CD4-positive, alpha-beta T cell treated with Interleukin-6 at 100 ng/mL for 8 hours (primary cell): Measurements from ENCODE around the gene TRPM4.
"Not testable (repeated sequence)": the region's sequence is repeated elsewhere in the genome, so short reads cannot be mapped to it uniquely, and the experiment has no call there.

ENCODE experiments used
- DNase-seq: peaks from one replicate; pipeline ENCODE4 v3.0.0-alpha.2; 2020; ENCODE audit warnings: mixed read lengths, low spot score

The TRPM4 gene

GRCh38 chr19:49190781-49191180, 33.2 kb downstream of the TRPM4 start:
- no peak for DNase-seq

GRCh38 chr19:49193822-49194394, 36.3 kb downstream of the TRPM4 start:
- DNase-seq = no peak

- no peak for DNase-seq
Measured at GRCh38 chr19:49194408-49194807, 36.8 kb downstream of the TRPM4 start.

- no peak for DNase-seq
Measured at GRCh38 chr19:49196527-49197240, 39.1 kb downstream of the TRPM4 start.

- no peak for DNase-seq
Measured at GRCh38 chr19:49200238-49200862, 42.8 kb downstream of the TRPM4 start.

GRCh38 chr19:49201042-49201441, 43.5 kb downstream of the TRPM4 start:
- no peak for DNase-seq

- no peak for DNase-seq
Measured at GRCh38 chr19:49205114-49205513, 47.5 kb downstream of the TRPM4 start.

- DNase-seq = not testable (repeated sequence)
Measured at GRCh38 chr19:49209502-49209901, 51.9 kb downstream of the TRPM4 start.

- DNase-seq = no peak
Measured at GRCh38 chr19:49210108-49210900, 52.7 kb downstream of the TRPM4 start.

GRCh38 chr19:49210901-49211451, 53.4 kb downstream of the TRPM4 start:
- DNase-seq = no peak

GRCh38 chr19:49212016-49212701, 54.6 kb downstream of the TRPM4 start:
- no peak for DNase-seq

GRCh38 chr19:49213791-49214190, 56.2 kb downstream of the TRPM4 start:
- DNase-seq = no peak

GRCh38 chr19:49214701-49215100, 57.1 kb downstream of the TRPM4 start:
- no peak for DNase-seq

- DNase-seq = no peak
Measured at GRCh38 chr19:49216071-49216470, 58.5 kb downstream of the TRPM4 start.

- DNase-seq = no peak
Measured at GRCh38 chr19:49217382-49217781, 59.8 kb downstream of the TRPM4 start.

GRCh38 chr19:49222011-49222410, 64.4 kb downstream of the TRPM4 start:
- DNase-seq = no peak

GRCh38 chr19:49222528-49222927, 64.9 kb downstream of the TRPM4 start:
- no peak for DNase-seq

- DNase-seq = no peak
Measured at GRCh38 chr19:49223472-49223871, 65.9 kb downstream of the TRPM4 start.

- not testable (repeated sequence) for DNase-seq
Measured at GRCh38 chr19:49224441-49224840, 66.8 kb downstream of the TRPM4 start.

GRCh38 chr19:49224879-49225278, 67.3 kb downstream of the TRPM4 start:
- no peak for DNase-seq

- no peak for DNase-seq
Measured at GRCh38 chr19:49229416-49229815, 71.8 kb downstream of the TRPM4 start.

- peak; percentile 13 for DNase-seq
Measured at GRCh38 chr19:49231389-49231788, 73.8 kb downstream of the TRPM4 start.
